Measurements from ENCODE around the gene R3HDM2.

- TF ChIP-seq CTCF (conservative IDR thresholded peaks at IDR 0.05; ENCODE audit: low read depth, low read length), result no peak
- TF ChIP-seq EZH2 (IDR thresholded peaks at IDR 0.05; ENCODE audit: borderline replicate concordance, low read depth, low read length, poor library complexity, severe bottlenecking), result no peak
Measured at GRCh38 chr12:57260366-57260765, 170.5 kb downstream of the R3HDM2 start.

Data from A673 (cell line).